Astrocyte of the spinal cord (primary cell): ENCODE data around the gene XNDC1N.
A peak's percentile ranks its signal among the peaks of the same experiment; 100 is the strongest.

Experiments used
- DNase-seq: peaks from one replicate; pipeline ENCODE4 v3.0.0; 2011; ENCODE audit warnings: low read depth, low spot score
- H3K4me3 ChIP-seq: 2 replicates; pipeline ENCODE4 v1.5.1; 2011; ENCODE audit warnings: low read depth, mild to moderate bottlenecking, low read length, moderate library complexity
- in situ Hi-C: cut with HindIII; loops from 2 replicates; pipeline ENCODE4 v1.10.0; 2017; ENCODE audit warnings: low sequenced_read_pairs
- TF ChIP-seq, protein P1 (sequence below): IDR thresholded peaks from 2 replicates; pipeline ENCODE4 v1.5.1; 2012; ENCODE audit warnings: low read depth, mild to moderate bottlenecking, low read length, inconsistent platforms

The XNDC1N gene

DNA sequence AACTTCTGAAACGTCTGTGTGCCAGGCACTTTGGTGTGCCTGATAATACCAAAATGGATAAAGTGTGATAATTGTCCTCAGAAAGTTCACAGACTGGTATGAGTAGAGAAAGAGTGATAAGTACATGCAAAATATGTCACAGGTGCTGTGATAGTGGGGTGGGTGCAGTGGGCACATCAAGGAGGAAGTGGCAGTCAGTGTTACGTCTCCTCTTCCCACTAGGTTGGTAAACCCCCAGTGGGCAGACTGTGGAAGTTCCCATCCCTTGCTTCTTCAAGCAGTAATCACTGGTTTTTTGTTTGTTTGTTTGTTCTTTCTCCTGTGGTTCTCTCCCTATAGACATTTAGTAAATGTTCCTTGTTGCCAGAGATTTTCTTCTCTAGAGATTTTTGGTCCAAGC, 5.8 kb upstream of the XNDC1N start:
- TF ChIP-seq, protein P1, sequence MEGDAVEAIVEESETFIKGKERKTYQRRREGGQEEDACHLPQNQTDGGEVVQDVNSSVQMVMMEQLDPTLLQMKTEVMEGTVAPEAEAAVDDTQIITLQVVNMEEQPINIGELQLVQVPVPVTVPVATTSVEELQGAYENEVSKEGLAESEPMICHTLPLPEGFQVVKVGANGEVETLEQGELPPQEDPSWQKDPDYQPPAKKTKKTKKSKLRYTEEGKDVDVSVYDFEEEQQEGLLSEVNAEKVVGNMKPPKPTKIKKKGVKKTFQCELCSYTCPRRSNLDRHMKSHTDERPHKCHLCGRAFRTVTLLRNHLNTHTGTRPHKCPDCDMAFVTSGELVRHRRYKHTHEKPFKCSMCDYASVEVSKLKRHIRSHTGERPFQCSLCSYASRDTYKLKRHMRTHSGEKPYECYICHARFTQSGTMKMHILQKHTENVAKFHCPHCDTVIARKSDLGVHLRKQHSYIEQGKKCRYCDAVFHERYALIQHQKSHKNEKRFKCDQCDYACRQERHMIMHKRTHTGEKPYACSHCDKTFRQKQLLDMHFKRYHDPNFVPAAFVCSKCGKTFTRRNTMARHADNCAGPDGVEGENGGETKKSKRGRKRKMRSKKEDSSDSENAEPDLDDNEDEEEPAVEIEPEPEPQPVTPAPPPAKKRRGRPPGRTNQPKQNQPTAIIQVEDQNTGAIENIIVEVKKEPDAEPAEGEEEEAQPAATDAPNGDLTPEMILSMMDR: no peak
- in situ Hi-C loops: no loop called here
- no peak overlapping the region for H3K4me3 ChIP-seq
- no peak for DNase-seq

DNA sequence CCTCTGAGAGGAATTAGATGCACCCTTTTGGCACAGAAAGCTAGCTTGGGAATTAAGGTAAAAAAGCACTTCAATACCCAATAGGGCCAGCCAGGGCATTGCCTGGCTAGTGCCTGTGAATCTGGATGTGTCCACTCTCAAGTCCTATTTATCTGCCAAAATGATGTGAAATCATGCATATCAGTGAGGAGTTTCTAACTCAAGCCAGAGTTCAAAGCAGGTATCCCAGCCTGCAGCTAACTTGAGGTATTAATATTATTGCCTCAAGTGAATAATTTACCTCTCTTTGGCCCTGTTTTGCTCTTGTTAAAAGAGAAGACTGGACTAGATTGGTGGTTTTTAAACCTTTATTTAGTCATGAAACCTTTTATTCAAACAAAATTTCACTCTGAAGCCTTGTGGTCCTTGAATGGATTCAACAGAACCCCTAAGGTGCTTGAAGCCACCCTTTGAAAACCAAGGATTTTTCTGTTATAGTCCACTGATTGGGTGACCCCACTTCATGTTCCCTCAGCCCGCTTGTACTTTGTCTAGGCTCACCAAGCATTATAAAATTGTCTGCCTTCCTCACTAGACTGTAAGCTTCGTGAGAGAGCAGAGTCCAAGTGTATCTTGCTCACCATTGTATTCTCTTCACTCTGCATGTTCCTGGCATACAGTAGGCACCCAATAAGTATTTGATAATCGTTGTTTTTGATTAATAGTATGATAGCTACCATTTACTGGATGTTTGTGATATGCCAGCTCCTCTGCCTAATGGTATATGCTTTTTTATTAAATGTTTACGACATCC, 4.9 kb upstream of the XNDC1N start:
- no peak for DNase-seq
- TF ChIP-seq, protein P1: no peak
- H3K4me3 ChIP-seq: no peak overlapping the region
- in situ Hi-C loops: no loop called here

DNA sequence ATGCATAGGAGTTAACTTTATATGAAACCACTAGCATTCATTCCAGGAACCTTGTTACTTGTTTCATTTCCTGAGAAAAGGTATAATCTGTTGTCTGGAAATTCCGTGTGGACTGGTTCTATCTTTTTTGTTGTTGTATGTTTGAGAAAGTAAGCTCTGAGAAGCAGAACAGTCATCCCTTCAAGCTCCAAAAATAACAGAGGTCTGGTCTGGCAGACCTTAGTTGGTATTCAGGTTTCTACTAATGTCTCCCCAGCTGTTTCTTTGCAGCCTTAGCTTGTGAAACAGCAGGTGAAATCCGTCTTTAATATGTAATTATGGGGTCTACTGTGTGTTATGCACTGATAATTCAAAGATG, 2.8 kb upstream of the XNDC1N start:
- TF ChIP-seq, protein P1: no peak
- in situ Hi-C loops: no loop called here
- DNase-seq: peak; percentile 41
- no peak overlapping the region for H3K4me3 ChIP-seq

DNA sequence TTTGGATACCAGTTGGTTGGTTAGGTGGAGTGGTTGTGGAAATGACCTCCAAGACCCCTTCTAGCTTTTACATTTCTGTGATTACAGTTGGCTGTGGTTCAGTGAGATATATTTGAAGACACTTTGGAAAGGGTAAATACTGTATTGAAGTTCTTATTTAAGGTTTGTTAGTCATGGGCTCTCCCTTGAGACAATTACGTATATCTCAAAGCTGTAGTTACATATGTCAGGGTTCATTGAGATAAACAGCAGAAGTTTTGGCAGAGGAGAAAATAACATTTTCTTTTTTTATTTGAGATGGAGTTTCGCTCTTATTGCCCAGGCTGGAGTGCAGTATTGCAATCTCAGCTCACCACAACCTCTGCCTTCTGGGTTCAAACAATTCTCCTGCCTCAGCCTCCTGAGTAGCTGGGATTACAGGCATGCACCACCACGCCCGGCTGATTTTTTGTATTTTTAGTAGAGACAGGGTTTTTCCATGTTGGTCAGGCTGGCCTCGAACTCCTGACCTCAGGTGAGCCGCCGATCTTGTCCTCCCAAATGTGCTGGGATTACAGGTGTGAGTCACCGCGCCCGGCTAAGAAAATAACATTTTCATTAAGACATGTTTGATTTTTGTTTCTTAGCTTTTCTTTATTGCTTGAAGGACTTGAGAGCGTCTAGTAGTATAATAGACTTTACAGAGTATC, 2.3 kb upstream of the XNDC1N start:
- TF ChIP-seq, protein P1: no peak
- in situ Hi-C loops: no loop called here
- no peak overlapping the region for H3K4me3 ChIP-seq
- DNase-seq: no peak

DNA sequence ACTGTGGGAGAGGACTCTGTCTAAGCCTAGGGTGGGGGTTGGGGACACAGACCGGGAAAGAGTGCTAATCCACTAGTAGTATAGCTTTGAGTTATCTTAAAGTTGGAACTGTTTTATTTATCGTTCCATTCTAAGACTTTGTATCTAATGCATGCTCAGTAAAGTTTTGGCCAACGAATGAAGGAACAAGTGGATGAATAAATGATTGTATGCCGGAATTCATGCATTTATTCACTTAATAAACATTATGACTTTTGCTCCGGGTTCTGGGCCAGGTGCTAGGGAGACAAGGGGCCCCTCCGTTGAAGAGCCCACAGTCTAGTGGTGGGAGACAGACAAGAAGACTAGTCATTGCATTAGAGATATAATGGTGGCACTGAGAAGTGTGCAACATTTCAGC, 1.1 kb upstream of the XNDC1N start:
- peak overlapping the region; percentile 86 for H3K4me3 ChIP-seq
- no peak for DNase-seq
- in situ Hi-C loops: no loop called here
- TF ChIP-seq, protein P1: no peak

DNA sequence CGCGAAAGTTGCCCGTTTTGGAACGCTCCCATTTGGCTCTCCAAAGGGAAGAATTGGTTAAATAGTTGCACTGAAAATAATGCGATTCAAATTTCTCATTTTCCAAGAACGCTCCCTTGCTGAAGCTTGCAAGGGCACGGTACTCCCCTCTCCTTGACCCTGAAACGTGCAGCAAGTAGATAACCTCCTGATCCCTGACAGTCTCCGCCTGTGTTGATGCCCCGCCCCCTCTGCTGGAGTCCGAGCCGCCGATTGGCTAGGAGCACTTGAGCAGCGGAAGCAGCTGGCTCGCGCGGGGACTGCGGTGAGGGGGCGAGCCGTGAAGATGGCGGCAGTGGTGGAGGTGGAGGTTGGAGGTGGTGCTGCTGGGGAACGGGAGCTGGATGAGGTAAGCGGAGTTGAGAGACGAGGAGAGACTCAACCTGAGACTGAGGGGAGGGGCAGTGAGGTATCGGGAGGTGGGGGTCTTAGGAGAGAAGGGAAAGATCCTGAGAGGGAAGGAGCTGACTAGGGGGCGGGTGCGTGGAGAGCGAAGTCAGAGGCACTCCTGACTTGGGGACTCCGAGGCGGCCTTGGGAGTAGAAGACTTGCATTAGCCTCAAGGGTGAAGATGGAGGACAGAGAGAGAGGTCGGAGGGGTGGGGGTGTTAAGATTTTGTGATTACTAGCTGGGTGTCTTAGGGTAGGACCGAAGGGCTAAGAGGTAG, 496 bp upstream of the XNDC1N start, which contains the start of gene RNF121:
Gene RNF121, plus strand, starts transcription at position 310 of the 707 bp plus-strand sequence. Its CDS starts 16 bp downstream, at position 326.
- in situ Hi-C loops: no loop called here
- peak; percentile 97 for DNase-seq
- TF ChIP-seq, protein P1: no peak
- H3K4me3 ChIP-seq: peak within 1 kb of the TSS; percentile 86
